HFFc6 (cell line): Measurements from ENCODE around the gene OR8G1. TPM values are rescaled to one million over a fixed set of nuclear protein-coding genes. Genes with fewer than 3 reads are reported as not detected.

Source experiments
- DNase-seq: peaks from one replicate; pipeline ENCODE4 v3.0.0-alpha.2; 2018
- H3K27ac Mint-ChIP-seq: 2 replicates; pipeline ENCODE4 v1.8.0; 2020; ENCODE audit warnings: mild to moderate bottlenecking, mixed read lengths
- H3K27me3 Mint-ChIP-seq: 2 replicates; pipeline ENCODE4 v1.8.0; 2021; ENCODE audit warnings: mild to moderate bottlenecking, moderate library complexity, mixed read lengths; ENCODE audit not compliant: insufficient read depth
- H3K36me3 Mint-ChIP-seq: 2 replicates; pipeline ENCODE4 v1.8.0; 2021; ENCODE audit warnings: low read depth, mixed read lengths
- H3K4me1 Mint-ChIP-seq: 2 replicates; pipeline ENCODE4 v1.8.0; 2020; ENCODE audit warnings: low read depth, mixed read lengths
- H3K4me3 Mint-ChIP-seq: 2 replicates; pipeline ENCODE4 v1.8.0; 2020; ENCODE audit warnings: mild to moderate bottlenecking, moderate library complexity, mixed read lengths
- H3K9me3 Mint-ChIP-seq: 2 replicates; pipeline ENCODE4 v1.8.0; 2020; ENCODE audit warnings: mild to moderate bottlenecking, mixed read lengths
- total RNA-seq, 6 experiments: library from RNA; stranded (reverse); fragmentation: NEBNext Ultra II Directional; extraction: Animal tissue kit (Norgen Biotek cat#: 25700); gene quantifications; 2 replicates in 1 of 6; 3 replicates in 5 of 6; pipeline ENCODE4 v1.2.3, GENCODE V29; 2021
- TF ChIP-seq, protein P1 (sequence below): fragments of 200-600 bp; sonication (generic); IDR thresholded peaks from 2 replicates; pipeline ENCODE4 v1.5.0; 2021; ENCODE audit warnings: antibody characterized with exemption, mild to moderate bottlenecking

The OR8G1 gene
- total RNA-seq, 6 experiments from 2014 or later: not detected

DNA sequence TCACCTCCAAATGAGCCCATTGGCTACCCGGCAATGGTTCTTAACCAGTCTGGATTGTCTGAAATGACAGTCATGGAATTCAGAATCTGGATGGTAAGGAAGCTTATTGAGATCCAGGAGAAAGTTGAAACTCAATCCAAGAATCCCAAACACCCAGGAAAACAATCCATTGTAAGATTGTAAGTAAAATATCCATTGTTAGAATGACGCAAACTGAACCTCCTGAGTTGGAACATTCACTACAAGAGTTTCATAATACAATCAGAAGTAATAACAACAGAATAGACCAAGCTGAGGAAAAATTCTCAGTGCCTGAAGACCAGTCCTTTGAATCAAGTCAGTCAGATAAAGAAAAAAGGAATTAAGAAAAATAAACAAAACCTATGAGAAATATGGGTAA, 37.4 kb downstream of the OR8G1 start:
- Mint-ChIP-seq H3K4me1 (no peaks in the 10 kb centered on the region), H3K36me3 (no peaks in the 10 kb centered on the region), H3K27me3 (no peaks in the 10 kb centered on the region), H3K9me3 (peaks cover 52% of the 10 kb centered on the region), H3K4me3 (no peak overlapping the region), H3K27ac (no peak overlapping the region)
- DNase-seq: no peak
- TF ChIP-seq, protein P1, sequence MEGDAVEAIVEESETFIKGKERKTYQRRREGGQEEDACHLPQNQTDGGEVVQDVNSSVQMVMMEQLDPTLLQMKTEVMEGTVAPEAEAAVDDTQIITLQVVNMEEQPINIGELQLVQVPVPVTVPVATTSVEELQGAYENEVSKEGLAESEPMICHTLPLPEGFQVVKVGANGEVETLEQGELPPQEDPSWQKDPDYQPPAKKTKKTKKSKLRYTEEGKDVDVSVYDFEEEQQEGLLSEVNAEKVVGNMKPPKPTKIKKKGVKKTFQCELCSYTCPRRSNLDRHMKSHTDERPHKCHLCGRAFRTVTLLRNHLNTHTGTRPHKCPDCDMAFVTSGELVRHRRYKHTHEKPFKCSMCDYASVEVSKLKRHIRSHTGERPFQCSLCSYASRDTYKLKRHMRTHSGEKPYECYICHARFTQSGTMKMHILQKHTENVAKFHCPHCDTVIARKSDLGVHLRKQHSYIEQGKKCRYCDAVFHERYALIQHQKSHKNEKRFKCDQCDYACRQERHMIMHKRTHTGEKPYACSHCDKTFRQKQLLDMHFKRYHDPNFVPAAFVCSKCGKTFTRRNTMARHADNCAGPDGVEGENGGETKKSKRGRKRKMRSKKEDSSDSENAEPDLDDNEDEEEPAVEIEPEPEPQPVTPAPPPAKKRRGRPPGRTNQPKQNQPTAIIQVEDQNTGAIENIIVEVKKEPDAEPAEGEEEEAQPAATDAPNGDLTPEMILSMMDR: no peak

DNA sequence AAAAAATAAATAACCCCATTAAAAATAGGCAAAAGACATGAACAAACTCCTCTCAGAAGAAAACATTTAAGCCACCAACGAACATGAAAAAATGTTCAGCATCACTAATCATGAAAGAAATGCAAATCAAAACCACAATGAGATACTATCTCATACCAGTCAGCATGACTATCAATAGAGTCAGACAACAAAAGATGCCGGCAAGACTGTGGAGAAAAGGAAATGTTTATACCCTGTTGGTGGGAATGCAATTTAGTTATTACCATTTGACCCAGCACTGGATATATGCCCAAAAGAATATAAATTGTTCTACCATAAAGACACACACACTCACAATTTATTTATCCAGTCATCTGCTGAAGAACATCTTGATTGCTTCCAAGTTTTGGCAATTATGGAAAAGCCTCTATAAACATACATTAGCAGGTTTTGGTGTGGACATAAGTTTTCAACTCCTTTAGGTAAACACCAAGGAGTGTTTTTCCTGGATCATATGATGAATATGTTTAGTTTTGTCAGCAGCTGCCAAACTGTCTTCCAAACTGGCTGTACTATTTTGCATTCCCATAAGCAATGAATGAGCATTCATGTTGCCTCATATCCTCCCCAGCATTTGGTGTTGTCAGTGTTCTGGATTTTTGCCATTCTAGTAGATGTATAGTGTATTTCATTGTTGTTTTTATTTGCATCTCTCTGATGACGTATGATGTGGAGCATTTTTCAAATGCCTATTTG, 44.9 kb downstream of the OR8G1 start:
- no peaks in the 10 kb centered on the region for H3K36me3 Mint-ChIP-seq
- no peaks in the 10 kb centered on the region; the same call in 1 of the 2 replicates for H3K27me3 Mint-ChIP-seq
- TF ChIP-seq, protein P1: no peak
- no peak overlapping the region for H3K27ac Mint-ChIP-seq
- peak; percentile 48 for DNase-seq
- peaks cover 52% of the 10 kb centered on the region for H3K9me3 Mint-ChIP-seq
- H3K4me3 Mint-ChIP-seq: no peak overlapping the region
- no peaks in the 10 kb centered on the region for H3K4me1 Mint-ChIP-seq

DNA sequence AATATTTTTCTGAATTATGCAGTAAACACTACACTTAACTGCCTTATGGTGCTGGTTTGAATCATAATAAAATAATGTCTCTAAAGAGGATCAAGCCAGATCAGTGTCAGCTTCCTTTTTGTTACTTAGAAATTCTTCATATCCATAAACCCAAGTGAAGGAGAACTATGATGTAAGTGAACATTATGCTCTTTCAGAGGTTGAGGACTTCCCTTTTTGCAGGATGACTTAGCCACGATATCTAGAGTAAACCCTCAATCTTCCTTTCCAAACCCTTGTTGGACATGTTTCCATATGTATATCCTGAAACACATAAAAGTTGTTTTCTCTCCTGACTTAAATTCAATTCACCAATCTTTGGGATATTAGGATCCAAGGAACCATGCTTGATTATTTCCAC, 53.8 kb downstream of the OR8G1 start:
- Mint-ChIP-seq H3K27me3 (no peaks in the 10 kb centered on the region; the same call in 1 of the 2 replicates), H3K4me1 (no peaks in the 10 kb centered on the region), H3K27ac (no peak overlapping the region), H3K36me3 (no peaks in the 10 kb centered on the region), H3K9me3 (peaks cover 25% of the 10 kb centered on the region), H3K4me3 (no peak overlapping the region)
- no peak for DNase-seq
- TF ChIP-seq, protein P1: no peak

DNA sequence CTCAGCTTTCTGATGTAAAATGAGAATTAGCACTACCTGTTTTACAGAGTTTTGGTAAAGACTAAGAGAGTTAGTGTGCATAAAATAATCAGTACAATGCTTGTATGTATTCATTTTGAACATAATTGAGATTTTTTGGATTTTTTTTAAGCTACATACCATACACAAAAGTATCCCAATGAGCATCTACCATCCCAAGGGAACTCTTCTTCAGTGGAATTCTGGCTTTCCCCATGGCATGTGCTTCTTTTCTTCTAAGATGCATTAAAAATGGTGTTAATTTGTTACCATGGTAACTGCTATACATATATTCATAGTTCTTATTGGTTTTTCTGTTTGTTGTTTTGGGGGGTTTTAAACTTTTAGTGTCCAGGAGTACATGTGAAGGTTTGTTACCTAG, 55.1 kb downstream of the OR8G1 start:
- H3K27me3 Mint-ChIP-seq: no peaks in the 10 kb centered on the region
- TF ChIP-seq, protein P1: no peak
- no peak for DNase-seq
- H3K4me1 Mint-ChIP-seq: no peaks in the 10 kb centered on the region
- peaks cover 23% of the 10 kb centered on the region for H3K9me3 Mint-ChIP-seq
- H3K4me3 Mint-ChIP-seq: no peak overlapping the region
- no peaks in the 10 kb centered on the region for H3K36me3 Mint-ChIP-seq
- no peak overlapping the region for H3K27ac Mint-ChIP-seq

DNA sequence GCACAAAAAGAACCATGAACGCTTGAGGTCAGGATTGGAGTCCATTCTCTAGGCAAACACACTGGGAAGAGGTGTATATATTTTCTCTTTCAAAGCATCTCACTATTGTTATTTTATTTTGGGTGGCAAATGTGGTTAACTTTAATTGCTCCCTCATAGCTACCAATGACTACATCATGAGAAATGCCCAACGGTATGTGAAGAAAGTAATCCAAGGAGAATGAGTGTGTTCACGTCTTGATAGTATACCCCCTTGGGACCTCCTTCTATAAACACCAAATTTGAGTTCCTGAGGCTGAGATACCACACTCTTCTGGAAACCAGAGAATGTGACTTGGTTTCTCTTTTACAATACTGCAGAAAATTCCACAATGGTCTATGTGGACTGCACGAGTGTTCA, 57.0 kb downstream of the OR8G1 start:
- Mint-ChIP-seq H3K9me3 (peaks cover 11% of the 10 kb centered on the region), H3K27ac (no peak overlapping the region), H3K27me3 (no peaks in the 10 kb centered on the region), H3K4me3 (no peak overlapping the region), H3K4me1 (no peaks in the 10 kb centered on the region), H3K36me3 (no peaks in the 10 kb centered on the region)
- no peak for DNase-seq
- TF ChIP-seq, protein P1: no peak
